ENCODE data around the gene ADPRM.
A peak's percentile ranks its signal among the peaks of the same experiment; 100 is the strongest.

Gene ADPRM

GRCh38 chr17:10745231-10745630 lies 47.8 kb downstream of the ADPRM start:
- no peak for TF ChIP-seq CTCF (IDR thresholded peaks at IDR 0.05)

DNA sequence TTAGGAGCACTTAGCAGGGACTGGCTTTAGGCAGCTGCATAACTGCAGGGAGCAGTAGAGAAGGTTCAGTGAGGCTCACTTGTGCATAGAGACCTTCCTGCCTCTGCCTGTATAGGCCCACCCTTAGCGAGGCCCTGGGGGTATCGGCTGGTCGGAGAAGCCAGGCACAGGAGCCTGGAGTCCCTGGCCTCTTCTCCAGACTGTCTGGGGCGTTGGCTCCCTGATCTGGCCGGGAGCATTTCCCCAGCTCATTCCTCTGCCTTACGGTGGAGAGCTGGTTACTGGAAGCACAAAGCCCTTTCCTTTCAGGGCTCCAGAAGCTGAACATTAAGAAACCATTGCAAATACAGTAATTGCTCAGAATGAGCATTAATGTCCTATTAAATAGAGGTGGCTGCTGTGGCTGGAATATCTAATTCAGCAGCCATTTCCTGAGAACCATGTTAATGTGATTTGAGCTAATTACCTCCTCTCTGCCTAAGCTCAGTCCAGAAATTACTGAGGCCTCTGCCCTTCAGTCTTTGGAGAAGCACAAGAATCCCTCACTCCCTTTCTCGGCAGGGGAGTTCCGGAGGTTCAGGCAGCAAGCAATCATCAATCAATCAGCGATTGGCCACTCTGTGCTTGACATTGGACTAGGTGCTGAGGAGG lies 51.3 kb downstream of the ADPRM start:
- TF ChIP-seq CTCF (IDR thresholded peaks at IDR 0.05) = no peak

GRCh38 chr17:10750210-10750609 lies 52.8 kb downstream of the ADPRM start:
- no peak for TF ChIP-seq CTCF (IDR thresholded peaks at IDR 0.05)

DNA sequence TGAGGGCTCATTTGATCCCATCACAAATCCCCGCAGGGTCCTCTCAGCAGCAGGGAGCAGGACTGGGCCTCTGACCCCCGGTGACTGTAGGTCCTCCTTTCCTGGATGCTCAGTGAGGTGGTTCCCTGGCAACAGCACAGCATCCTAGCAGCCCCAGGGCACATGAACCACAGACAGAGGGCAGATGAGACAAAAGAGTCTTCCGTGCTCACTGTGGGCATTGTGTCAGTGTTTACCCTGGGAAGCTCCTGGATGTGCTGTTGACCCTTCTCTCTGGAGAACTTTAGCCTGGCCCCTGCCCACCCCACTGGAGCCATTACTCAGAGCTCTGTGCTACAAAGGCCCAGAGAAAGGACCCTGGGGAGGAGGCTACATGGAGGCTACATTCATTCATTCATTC lies 54.2 kb downstream of the ADPRM start:
- no peak for TF ChIP-seq CTCF (IDR thresholded peaks at IDR 0.05)

DNA sequence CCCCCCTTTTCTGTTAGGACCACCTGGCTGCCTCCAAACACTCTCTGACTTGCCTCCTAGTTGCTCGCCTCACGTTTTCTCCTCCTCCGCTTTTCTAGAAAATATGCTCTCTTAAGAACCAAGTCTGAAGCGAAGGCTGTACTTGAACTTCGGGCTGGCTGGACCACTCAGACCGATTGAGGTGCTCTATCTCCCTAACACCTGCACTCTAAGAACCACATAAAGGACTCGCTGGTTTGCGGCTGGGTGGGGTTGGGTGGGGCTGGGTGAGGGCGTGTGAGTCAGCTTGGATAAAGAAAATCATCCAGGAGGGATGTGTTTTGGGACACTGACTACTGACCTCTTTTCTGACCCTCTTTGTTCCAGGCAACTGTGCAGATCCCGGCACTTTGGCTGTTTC lies 55.3 kb downstream of the ADPRM start:
- no peak for TF ChIP-seq CTCF (IDR thresholded peaks at IDR 0.05)

DNA sequence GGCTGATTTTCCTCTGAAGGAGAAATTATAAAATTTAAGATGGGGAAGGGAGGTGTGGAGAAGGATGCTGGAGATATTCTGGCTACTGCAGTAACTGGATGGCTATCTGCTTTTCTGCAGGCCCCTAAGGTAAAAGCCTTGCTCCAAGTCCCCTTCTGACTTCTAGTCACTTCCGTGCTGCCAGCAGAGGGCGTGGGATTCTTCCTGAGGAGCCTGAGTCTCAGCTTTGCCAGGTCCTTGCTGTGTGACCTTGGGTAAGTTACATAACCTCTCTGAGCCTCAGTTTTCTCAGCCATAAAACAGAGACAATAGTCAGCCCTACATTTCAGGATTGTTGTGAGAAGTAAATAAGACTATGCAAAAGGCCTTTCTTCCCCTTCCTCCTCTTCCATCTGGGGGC lies 56.7 kb downstream of the ADPRM start:
- peak; percentile 20; the same call in 1 of the 2 replicates for TF ChIP-seq CTCF (IDR thresholded peaks at IDR 0.05)

- no peak for TF ChIP-seq CTCF (IDR thresholded peaks at IDR 0.05)
Observed at GRCh38 chr17:10754861-10755591, 57.6 kb downstream of the ADPRM start.
